ENCODE data around the gene RAD51B.
"Not testable (repeated sequence)": the region's sequence is repeated elsewhere in the genome, so short reads cannot be mapped to it uniquely, and the experiment has no call there.

Gene RAD51B

DNA sequence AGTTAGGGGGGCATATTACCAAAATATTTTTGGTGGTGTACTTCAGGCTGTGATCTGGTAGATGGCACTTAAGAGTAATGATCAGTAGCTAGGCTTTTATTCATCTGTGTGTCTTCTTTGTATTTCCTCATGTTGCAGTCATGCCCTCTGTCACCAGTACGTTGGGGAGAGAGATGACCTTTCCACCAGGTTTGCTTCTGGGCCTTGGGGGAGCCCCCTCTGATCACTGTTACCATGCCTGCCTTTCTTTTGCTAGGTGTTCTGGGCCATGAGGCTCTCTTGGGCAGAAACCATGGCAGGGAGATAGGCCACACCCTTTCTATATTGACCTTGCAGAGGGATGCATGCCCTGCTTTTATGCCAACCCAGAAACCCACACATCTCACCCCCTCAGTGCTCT is 208.5 kb downstream of the RAD51B start:
- Histone ChIP-seq H3K4me3 (ENCODE audit: low read depth, low read length) (no peak overlapping the region), H3K36me3 (no peaks in the 10 kb centered on the region), H3K4me1 (no peaks in the 10 kb centered on the region), H3K9me3 (no peaks in the 10 kb centered on the region), H3K27me3 (0 out of 2 replicates have a peak, but pooled peaks cover 2% of the 10 kb centered on the region)
- no peak for DNase-seq
- TF ChIP-seq, protein P1, sequence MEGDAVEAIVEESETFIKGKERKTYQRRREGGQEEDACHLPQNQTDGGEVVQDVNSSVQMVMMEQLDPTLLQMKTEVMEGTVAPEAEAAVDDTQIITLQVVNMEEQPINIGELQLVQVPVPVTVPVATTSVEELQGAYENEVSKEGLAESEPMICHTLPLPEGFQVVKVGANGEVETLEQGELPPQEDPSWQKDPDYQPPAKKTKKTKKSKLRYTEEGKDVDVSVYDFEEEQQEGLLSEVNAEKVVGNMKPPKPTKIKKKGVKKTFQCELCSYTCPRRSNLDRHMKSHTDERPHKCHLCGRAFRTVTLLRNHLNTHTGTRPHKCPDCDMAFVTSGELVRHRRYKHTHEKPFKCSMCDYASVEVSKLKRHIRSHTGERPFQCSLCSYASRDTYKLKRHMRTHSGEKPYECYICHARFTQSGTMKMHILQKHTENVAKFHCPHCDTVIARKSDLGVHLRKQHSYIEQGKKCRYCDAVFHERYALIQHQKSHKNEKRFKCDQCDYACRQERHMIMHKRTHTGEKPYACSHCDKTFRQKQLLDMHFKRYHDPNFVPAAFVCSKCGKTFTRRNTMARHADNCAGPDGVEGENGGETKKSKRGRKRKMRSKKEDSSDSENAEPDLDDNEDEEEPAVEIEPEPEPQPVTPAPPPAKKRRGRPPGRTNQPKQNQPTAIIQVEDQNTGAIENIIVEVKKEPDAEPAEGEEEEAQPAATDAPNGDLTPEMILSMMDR (IDR thresholded peaks at IDR 0.05; ENCODE audit: low read depth, low read length), result no peak

DNA sequence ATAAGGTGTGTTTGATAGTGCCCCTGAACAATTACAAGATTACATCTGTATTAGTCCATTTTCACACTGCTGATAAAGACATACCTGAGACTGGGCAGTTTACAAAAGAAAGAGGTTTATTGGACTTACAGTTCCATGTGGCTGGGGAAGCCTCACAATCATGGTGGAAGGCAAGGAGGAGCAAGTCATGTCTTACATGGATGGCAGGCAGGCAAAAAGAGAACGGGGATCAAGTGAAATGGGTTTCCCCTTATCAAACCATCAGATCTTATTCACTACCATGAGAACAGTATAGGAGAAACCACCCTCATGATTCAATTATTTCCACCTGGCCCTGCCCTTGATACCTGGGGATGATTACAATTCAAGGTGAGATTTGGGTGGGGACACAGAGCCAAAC is 211.4 kb downstream of the RAD51B start:
- not testable (repeated sequence) for H3K4me3 ChIP-seq (ENCODE audit: low read depth, low read length); H3K27me3 ChIP-seq; DNase-seq; H3K4me1 ChIP-seq; H3K9me3 ChIP-seq; H3K36me3 ChIP-seq

DNA sequence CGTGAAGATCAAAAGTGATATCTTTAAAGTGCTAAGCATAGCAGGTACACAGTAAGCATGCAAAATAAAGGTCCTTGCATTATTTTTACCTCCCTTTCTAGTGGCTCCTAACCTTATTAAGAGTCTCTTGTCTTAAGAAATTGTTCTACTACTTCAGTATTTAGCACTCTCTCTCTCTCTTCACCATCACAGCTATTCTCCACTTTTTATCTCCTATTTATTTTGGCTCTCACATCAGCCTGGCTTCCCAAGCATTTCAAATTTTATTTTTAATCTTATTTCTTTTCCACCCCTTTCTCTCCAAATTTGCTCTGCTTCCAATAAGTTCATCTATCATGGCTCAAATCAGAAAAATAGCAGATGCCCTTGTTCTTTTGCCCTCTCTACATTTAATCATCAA is 212.6 kb downstream of the RAD51B start:
- H3K4me1 ChIP-seq, result no peaks in the 10 kb centered on the region
- TF ChIP-seq, protein P1 (IDR thresholded peaks at IDR 0.05; ENCODE audit: low read depth, low read length), result no peak
- no peak overlapping the region for H3K4me3 ChIP-seq (ENCODE audit: low read depth, low read length)
- no peaks in the 10 kb centered on the region; the same call in 1 of the 2 replicates for H3K27me3 ChIP-seq
- DNase-seq, result no peak
- no peaks in the 10 kb centered on the region for H3K9me3 ChIP-seq
- no peaks in the 10 kb centered on the region for H3K36me3 ChIP-seq

DNA sequence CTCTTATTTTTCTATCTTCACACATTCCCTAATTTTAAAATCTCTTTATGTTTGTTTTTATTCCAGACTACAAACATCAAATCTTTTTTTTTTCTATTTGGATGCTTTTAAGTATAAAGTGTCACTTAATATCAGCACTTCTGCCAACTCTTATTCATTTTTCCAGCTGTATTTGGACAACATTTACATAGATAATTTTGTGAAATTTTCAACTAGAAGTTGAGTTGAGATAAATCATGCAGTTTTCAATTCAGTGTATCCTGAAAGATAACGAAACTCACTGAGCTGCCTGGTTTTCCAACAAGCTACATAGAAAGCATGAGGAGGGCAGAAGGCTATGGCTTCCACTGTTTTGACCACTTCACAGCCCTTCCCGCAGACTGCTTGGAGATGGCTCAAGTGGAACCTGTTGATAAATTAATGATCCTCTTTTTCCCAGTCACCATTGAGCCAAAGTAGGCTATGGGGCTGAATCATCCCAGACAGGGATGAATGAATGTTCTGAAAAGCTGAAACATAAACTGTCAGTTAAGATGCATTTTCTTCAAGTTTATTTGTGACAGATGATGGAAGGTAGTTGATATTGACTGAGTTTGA is 213.9 kb downstream of the RAD51B start:
- H3K4me1 ChIP-seq, result no peaks in the 10 kb centered on the region
- no peaks in the 10 kb centered on the region for H3K9me3 ChIP-seq
- no peak for DNase-seq
- TF ChIP-seq, protein P1 (IDR thresholded peaks at IDR 0.05; ENCODE audit: low read depth, low read length), result no peak
- H3K27me3 ChIP-seq, result no peaks in the 10 kb centered on the region; the same call in 1 of the 2 replicates
- no peak overlapping the region for H3K4me3 ChIP-seq (ENCODE audit: low read depth, low read length)
- no peaks in the 10 kb centered on the region for H3K36me3 ChIP-seq

DNA sequence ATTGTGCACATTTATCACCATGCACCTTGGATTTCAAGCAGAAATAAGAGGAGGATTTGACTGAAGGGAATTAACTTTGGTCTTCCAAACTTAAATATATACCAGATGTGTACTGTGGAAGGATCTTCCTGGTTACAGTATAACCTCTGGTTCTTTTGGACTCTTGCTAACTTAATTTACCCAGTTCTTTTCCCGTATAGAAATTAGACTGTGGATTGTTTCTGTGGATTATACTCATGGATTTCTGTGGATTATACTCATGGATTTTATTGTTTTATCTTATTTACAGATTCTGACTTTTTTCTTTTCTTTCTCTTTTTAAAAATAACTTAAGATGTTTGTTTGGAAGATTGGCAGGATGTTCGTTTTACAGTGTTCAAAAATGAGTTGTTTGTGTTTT is 215.3 kb downstream of the RAD51B start:
- DNase-seq, result no peak
- Histone ChIP-seq H3K27me3 (no peaks in the 10 kb centered on the region; the same call in 1 of the 2 replicates), H3K4me3 (ENCODE audit: low read depth, low read length) (no peak overlapping the region), H3K4me1 (no peaks in the 10 kb centered on the region), H3K36me3 (no peaks in the 10 kb centered on the region), H3K9me3 (no peaks in the 10 kb centered on the region)
- TF ChIP-seq, protein P1 (IDR thresholded peaks at IDR 0.05; ENCODE audit: low read depth, low read length), result no peak

DNA sequence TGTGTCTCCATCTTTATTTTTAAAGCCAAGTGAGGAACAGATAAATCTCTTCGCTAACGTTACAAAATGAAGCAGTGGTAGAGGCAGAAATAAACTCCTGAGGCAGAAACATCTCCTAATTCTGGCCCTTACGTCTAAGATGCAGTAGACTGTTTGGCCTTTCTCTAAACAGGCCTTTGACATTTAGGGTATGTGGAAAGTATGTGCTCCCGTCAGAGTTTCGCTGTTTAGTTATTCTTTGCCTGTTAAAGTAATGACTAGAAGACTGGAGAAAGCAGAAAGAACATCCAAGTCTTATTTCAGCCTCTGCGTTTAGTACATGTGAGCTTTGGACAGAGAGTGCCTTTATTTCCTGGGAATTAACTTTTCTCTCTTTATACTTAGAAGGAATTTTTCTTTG is 216.6 kb downstream of the RAD51B start:
- Histone ChIP-seq H3K36me3 (no peaks in the 10 kb centered on the region), H3K9me3 (no peaks in the 10 kb centered on the region), H3K4me3 (ENCODE audit: low read depth, low read length) (no peak overlapping the region), H3K4me1 (no peaks in the 10 kb centered on the region), H3K27me3 (no peaks in the 10 kb centered on the region; the same call in 1 of the 2 replicates)
- TF ChIP-seq, protein P1 (IDR thresholded peaks at IDR 0.05; ENCODE audit: low read depth, low read length), result no peak
- DNase-seq, result no peak

Measured in BE2C (cell line).